Measurements from ENCODE around the gene BIRC2.

GRCh38 chr11:102411142-102411541 is 64.1 kb downstream of the BIRC2 start:
- TF ChIP-seq CTCF (conservative IDR thresholded peaks at IDR 0.05; ENCODE audit: low read depth, low read length) (no peak), EZH2 (IDR thresholded peaks at IDR 0.05; ENCODE audit: borderline replicate concordance, low read depth, low read length, poor library complexity, severe bottlenecking) (no peak)
